Loucy (cell line): ENCODE data around the gene CEMIP2.

Experiments used
- CTCF ChIP-seq: fragments of 200-600 bp; sonication (generic); conservative IDR thresholded peaks from 2 replicates; pipeline ENCODE4 v1.5.1; 2014; ENCODE audit warnings: mild to moderate bottlenecking, antibody characterized with exemption, low read length
- EZH2phosphoT487 ChIP-seq: fragments of 200-600 bp; IDR thresholded peaks from 2 replicates; pipeline ENCODE4 v1.6.1; 2018; ENCODE audit warnings: antibody characterized with exemption, mild to moderate bottlenecking, moderate library complexity, borderline replicate concordance

- TF ChIP-seq CTCF (no peak), EZH2phosphoT487 (no peak)
Observed at GRCh38 chr9:71764891-71765290, 3.4 kb downstream of the CEMIP2 start.
